ENCODE data around the gene RGS7BP. TPM values are rescaled to one million over a fixed set of nuclear protein-coding genes. Genes with fewer than 3 reads are reported as not detected.

Gene RGS7BP
- polyA plus RNA-seq, 3 donors, result not detected

DNA sequence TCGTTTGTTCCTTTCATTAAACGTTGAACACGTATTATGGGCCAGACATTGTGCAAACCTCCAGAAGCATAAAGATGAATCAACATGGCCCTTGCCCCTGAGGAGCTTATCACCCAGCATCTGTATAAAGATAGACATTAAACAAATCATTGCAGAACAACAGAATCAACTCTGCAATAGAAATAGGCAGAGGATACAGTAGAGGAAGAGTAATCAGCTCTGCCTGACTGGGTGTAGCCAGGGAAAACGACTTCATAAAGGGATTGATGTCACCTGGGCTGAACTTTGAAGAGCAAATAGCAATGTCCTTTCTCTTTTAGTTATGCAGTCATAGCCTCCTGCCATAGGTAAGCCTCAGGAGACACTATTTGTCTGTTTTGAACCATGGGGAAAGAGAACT, 13.4 kb downstream of the RGS7BP start:
- WGBS (ENCODE audit: insufficient coverage), result 85% methylated on average over 4 of the region's 4 CpGs
- Mint-ChIP-seq H3K4me3 (no peak overlapping the region), H3K9me3 (peaks cover 0 to 3% (median 2%) of the 10 kb centered on the region in 7 donors), H3K27me3 (ENCODE audit: low read depth in 3 of 3) (no peaks in the 10 kb centered on the region), H3K4me1 (no peaks in the 10 kb centered on the region), H3K36me3 (no peaks in the 10 kb centered on the region), H3K27ac (no peak overlapping the region)
- H3K4me3 ChIP-seq (replicated peaks in 1 of 3; ENCODE audit: low read depth in 2 of 3, low read length in 3 of 3), result no peak overlapping the region
- no peaks in the 10 kb centered on the region for H3K4me1 ChIP-seq (ENCODE audit: control insufficient read depth in 1 of 2, insufficient read depth in 2 of 2, low read length in 2 of 2)
- TF ChIP-seq, protein P1, sequence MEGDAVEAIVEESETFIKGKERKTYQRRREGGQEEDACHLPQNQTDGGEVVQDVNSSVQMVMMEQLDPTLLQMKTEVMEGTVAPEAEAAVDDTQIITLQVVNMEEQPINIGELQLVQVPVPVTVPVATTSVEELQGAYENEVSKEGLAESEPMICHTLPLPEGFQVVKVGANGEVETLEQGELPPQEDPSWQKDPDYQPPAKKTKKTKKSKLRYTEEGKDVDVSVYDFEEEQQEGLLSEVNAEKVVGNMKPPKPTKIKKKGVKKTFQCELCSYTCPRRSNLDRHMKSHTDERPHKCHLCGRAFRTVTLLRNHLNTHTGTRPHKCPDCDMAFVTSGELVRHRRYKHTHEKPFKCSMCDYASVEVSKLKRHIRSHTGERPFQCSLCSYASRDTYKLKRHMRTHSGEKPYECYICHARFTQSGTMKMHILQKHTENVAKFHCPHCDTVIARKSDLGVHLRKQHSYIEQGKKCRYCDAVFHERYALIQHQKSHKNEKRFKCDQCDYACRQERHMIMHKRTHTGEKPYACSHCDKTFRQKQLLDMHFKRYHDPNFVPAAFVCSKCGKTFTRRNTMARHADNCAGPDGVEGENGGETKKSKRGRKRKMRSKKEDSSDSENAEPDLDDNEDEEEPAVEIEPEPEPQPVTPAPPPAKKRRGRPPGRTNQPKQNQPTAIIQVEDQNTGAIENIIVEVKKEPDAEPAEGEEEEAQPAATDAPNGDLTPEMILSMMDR (IDR thresholded peaks at IDR 0.05), result no peak
- no peaks in the 10 kb centered on the region for H3K27me3 ChIP-seq (ENCODE audit: control insufficient read depth in 2 of 2, insufficient read depth in 2 of 2, low read length in 2 of 2)
- H3K36me3 ChIP-seq (replicated peaks in 1 of 2; ENCODE audit: control insufficient read depth in 1 of 2, insufficient read depth in 2 of 2, low read length in 2 of 2), result no peaks in the 10 kb centered on the region
- no peak overlapping the region for H3K27ac ChIP-seq (ENCODE audit: low read depth in 1 of 2, low read length in 2 of 2)
- H3K4me2 ChIP-seq (replicated peaks; ENCODE audit: extremely low read depth, low read length, poor library complexity, severe bottlenecking), result no peak overlapping the region
- intact Hi-C loops (cut with micrococcal nuclease), result no loop called here
- H4K20me1 ChIP-seq (ENCODE audit: insufficient read depth, low read length), result no peaks in the 10 kb centered on the region
- no peak for DNase-seq
- no peak overlapping the region for H2AFZ ChIP-seq (ENCODE audit: insufficient read depth, low read depth, low read length, poor library complexity, severe bottlenecking)
- no peaks in the 10 kb centered on the region for H3K9me3 ChIP-seq (replicated peaks in 1 of 2; ENCODE audit: control insufficient read depth in 1 of 2, insufficient read depth in 1 of 2, low read length in 2 of 2)
- no peak overlapping the region for H3K9ac ChIP-seq (ENCODE audit: insufficient read depth, low read length, poor library complexity, severe bottlenecking)
- no peaks in the 10 kb centered on the region for H3K79me2 ChIP-seq (ENCODE audit: insufficient read depth, low read length)

DNA sequence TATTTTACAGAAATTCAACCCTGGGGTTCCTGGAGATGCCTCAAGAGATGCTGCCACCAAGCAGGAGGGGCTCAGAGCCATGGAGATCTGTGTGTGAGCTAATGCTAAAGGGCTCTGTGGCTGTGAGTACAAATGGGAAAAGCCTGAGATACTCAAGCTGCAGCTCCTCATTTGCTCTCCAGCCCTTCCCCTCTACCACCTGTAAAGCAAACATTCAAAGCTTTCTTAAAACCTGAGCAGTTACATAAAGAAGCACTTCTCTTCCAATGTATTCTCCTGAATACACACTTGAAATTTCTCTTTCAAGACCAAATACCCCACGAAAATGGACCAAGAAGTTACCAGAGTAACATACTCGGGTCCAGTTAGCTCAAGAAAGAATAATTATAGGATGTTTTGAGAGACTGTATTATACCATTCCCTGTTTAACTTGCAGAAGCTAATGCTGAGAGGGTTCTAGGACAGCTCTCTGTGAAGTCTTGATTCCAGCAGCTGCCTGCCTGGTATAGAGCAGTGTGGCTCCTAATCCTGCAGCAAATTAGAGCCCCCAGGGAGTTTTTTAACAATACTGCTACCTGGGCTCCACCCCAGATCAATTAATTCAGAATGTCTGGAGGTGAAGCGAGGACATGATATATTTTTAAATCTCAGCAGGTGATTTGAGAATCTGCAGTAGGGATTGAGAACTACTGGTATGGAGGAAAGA, 21.1 kb downstream of the RGS7BP start:
- Histone ChIP-seq H3K4me3 (replicated peaks in 1 of 3; ENCODE audit: low read depth in 2 of 3, low read length in 3 of 3) (no peak overlapping the region), H3K36me3 (replicated peaks in 1 of 2; ENCODE audit: control insufficient read depth in 1 of 2, insufficient read depth in 2 of 2, low read length in 2 of 2) (no peaks in the 10 kb centered on the region), H3K4me2 (replicated peaks; ENCODE audit: extremely low read depth, low read length, poor library complexity, severe bottlenecking) (no peak overlapping the region), H4K20me1 (ENCODE audit: insufficient read depth, low read length) (no peaks in the 10 kb centered on the region), H2AFZ (ENCODE audit: insufficient read depth, low read depth, low read length, poor library complexity, severe bottlenecking) (no peak overlapping the region), H3K4me1 (ENCODE audit: control insufficient read depth in 1 of 2, insufficient read depth in 2 of 2, low read length in 2 of 2) (no peaks in the 10 kb centered on the region), H3K79me2 (ENCODE audit: insufficient read depth, low read length) (no peaks in the 10 kb centered on the region), H3K27me3 (ENCODE audit: control insufficient read depth in 2 of 2, insufficient read depth in 2 of 2, low read length in 2 of 2) (no peaks in the 10 kb centered on the region), H3K27ac (ENCODE audit: low read depth in 1 of 2, low read length in 2 of 2) (no peak overlapping the region), H3K9ac (ENCODE audit: insufficient read depth, low read length, poor library complexity, severe bottlenecking) (no peak overlapping the region), H3K9me3 (replicated peaks in 1 of 2; ENCODE audit: control insufficient read depth in 1 of 2, insufficient read depth in 1 of 2, low read length in 2 of 2) (peaks cover 0 to 3% of the 10 kb centered on the region in 2 donors)
- peaks cover 0 to 1% (median 0%) of the 10 kb centered on the region in 3 donors for H3K27me3 Mint-ChIP-seq (ENCODE audit: low read depth in 3 of 3)
- peaks cover 0 to 10% (median 4%) of the 10 kb centered on the region in 7 donors for H3K9me3 Mint-ChIP-seq
- H3K4me3 Mint-ChIP-seq, result no peak overlapping the region
- H3K36me3 Mint-ChIP-seq, result no peaks in the 10 kb centered on the region
- H3K27ac Mint-ChIP-seq, result no peak overlapping the region
- TF ChIP-seq, protein P1 (IDR thresholded peaks at IDR 0.05), result no peak
- DNase-seq, result no peak
- H3K4me1 Mint-ChIP-seq, result no peaks in the 10 kb centered on the region
- intact Hi-C loops (cut with micrococcal nuclease), result no loop called here
- no CpG with 5 or more reads among the region's 3 CpGs for WGBS (ENCODE audit: insufficient coverage)

Measured in CD14-positive monocyte (primary cell).